ENCODE data around the gene FOXF1.

GRCh38 chr16:86496929-86497461 is 13.3 kb upstream of the FOXF1 start:
- TF ChIP-seq CTCF (IDR thresholded peaks at IDR 0.05): no peak
- TF ChIP-seq POLR2AphosphoS5 (IDR thresholded peaks at IDR 0.05): no peak
- TF ChIP-seq POLR2A (IDR thresholded peaks at IDR 0.05): no peak
- TF ChIP-seq EP300 (IDR thresholded peaks at IDR 0.05): no peak

Data from upper lobe of left lung (tissue), 4 donors.